MG63 (cell line): ENCODE data around the gene CLEC12A. TPM values are rescaled to one million over a fixed set of nuclear protein-coding genes. Genes with fewer than 3 reads are reported as not detected.
"Not testable (repeated sequence)": the region's sequence is repeated elsewhere in the genome, so short reads cannot be mapped to it uniquely, and the experiment has no call there.

Experiments
- DNase-seq: peaks from one replicate; pipeline ENCODE4 v3.0.0-alpha.2; 2020
- H3K27me3 ChIP-seq: fragments of 250-450 bp; sonication (Bioruptor Pico); 2 replicates; pipeline ENCODE4 v1.5.1; 2020; ENCODE audit warnings: mild to moderate bottlenecking, moderate library complexity
- H3K36me3 ChIP-seq: fragments of 250-450 bp; sonication (Bioruptor Pico); 2 replicates; pipeline ENCODE4 v1.5.1; 2020; ENCODE audit warnings: mild to moderate bottlenecking, moderate library complexity
- H3K4me3 ChIP-seq: fragments of 250-450 bp; sonication (Bioruptor Pico); 2 replicates; pipeline ENCODE4 v1.5.1; 2020; ENCODE audit warnings: mild to moderate bottlenecking, moderate library complexity
- H3K9me3 ChIP-seq: fragments of 250-450 bp; sonication (Bioruptor Pico); 2 replicates; pipeline ENCODE4 v1.5.1; 2020; ENCODE audit warnings: mild to moderate bottlenecking, moderate library complexity
- total RNA-seq: library from RNA; depleted of rRNA; stranded (reverse); fragments of >200 nt; shearing (Covaris generic); gene quantifications from 2 replicates; pipeline ENCODE4 v1.2.3, GENCODE V29; 2014; ENCODE audit warnings: low replicate concordance; rRNA removed

Gene CLEC12A
- total RNA-seq, 1 experiment from 2014 or later = not detected

GRCh38 chr12:10015450-10015849 is 44.2 kb downstream of the CLEC12A start:
- Histone ChIP-seq H3K27me3 (no peaks in the 10 kb centered on the region), H3K9me3 (no peaks in the 10 kb centered on the region), H3K36me3 (no peaks in the 10 kb centered on the region), H3K4me3 (no peak overlapping the region)
- DNase-seq = no peak

DNA sequence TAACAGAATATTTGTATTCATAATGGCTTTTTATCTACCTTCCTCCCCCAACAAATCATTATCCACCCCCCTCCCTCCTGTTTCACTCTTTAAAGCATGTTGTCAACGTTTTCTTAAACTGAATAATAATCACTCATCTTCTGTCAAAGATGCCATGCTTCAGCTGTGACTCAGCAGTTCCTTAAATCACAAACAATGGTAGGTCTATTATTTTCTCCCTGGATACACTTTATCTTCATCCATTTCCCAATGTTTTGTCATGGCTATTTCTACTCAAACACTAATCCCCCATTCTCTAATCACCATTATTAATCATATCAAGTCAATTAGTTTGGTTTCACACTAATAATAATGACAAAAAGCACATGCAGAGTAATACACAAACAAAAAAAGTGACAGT is 45.7 kb downstream of the CLEC12A start:
- Histone ChIP-seq H3K27me3 (no peaks in the 10 kb centered on the region), H3K36me3 (no peaks in the 10 kb centered on the region), H3K9me3 (no peaks in the 10 kb centered on the region), H3K4me3 (no peak overlapping the region)
- DNase-seq = no peak

- no peak for DNase-seq
- H3K36me3 ChIP-seq = no peaks in the 10 kb centered on the region
- no peak overlapping the region for H3K4me3 ChIP-seq
- no peaks in the 10 kb centered on the region for H3K27me3 ChIP-seq
- H3K9me3 ChIP-seq = no peaks in the 10 kb centered on the region
These were observed 47.2 kb downstream of the CLEC12A start for GRCh38 chr12:10018386-10018785.

- no peaks in the 10 kb centered on the region for H3K36me3 ChIP-seq
- DNase-seq = no peak
- no peak overlapping the region for H3K4me3 ChIP-seq
- no peaks in the 10 kb centered on the region for H3K27me3 ChIP-seq
- no peaks in the 10 kb centered on the region for H3K9me3 ChIP-seq
These were observed 50.1 kb downstream of the CLEC12A start for GRCh38 chr12:10021342-10021741.

DNA sequence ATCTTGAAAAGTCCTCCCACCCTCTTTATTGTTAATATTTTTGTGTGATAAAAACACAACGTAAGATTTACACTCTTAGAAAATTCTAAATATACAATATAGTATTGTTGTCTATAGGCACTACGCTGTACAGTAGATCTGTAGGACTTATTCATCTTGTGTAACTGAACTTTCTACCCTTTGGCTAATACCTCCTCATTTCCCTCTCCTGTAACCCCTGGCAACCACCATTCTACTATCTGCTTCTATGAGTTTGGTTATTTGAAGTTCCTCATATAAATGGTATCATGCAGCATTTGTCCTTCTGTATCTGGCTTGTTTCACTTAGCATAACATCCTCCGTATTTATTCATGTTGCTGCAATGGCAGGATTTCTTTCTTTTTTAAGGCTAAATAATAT is 54.0 kb downstream of the CLEC12A start:
- H3K36me3 ChIP-seq = no peaks in the 10 kb centered on the region
- H3K9me3 ChIP-seq = no peaks in the 10 kb centered on the region
- H3K27me3 ChIP-seq = no peaks in the 10 kb centered on the region
- H3K4me3 ChIP-seq = no peak overlapping the region
- DNase-seq = no peak

DNA sequence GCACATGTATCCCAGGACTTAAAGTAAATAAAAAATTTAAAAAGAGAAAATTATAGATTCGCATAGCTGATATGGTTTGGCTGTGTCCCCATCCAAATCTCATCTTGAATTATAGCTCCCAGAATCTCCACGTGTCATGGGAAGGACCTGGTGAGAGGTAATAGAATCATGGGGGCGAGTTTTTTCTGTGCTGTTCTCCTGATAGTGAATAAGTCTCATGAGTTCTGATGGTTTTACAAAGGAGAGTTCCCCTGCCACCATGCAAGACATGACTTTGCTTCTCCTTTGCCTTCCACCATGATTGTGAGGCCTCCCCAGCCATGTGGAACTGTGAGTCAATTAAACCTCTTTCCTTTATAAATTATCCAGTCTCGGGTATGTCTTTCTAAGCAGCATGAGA is 55.5 kb downstream of the CLEC12A start:
- not testable (repeated sequence) for H3K9me3 ChIP-seq, H3K36me3 ChIP-seq, H3K27me3 ChIP-seq, DNase-seq, H3K4me3 ChIP-seq

DNA sequence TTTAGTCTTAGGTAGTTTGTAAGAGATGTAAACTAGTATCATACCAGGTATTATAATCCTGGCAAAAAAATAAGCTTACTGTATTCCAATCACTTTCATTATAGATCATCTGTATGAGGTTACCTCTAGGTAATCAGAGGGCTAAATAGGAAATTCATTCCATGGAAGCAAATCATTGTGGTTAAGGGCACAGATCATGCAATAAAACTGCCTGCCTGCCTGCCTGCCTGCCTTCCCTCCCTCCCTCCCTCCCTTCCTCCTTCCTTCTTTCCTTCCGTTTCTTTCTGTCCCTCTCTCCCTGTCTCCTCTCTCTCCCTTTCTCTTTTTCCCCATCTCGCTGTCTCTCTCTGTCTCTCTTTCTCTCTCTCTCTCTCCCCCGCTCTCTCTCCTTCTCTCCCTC is 56.1 kb downstream of the CLEC12A start:
- Histone ChIP-seq H3K36me3 (no peaks in the 10 kb centered on the region), H3K4me3 (no peak overlapping the region), H3K27me3 (no peaks in the 10 kb centered on the region), H3K9me3 (no peaks in the 10 kb centered on the region)
- peak; percentile 8 for DNase-seq

DNA sequence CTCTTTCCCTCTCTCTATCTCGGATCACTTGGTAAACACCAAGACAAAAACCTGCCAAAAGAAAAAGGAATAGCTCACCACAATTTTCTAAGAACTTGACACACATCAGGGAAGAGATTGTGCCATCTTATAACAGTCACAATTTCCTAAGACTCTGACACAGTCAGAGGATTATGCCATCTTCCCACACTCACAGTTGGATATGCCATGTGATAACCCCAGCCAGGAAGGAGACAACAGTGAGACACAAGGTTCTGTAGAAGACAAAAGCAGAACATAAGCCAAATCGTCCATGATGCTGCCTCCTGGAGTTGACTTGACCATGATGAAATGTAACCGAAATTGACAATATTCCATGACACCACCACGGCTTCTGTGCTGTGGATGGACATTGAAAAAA is 56.5 kb downstream of the CLEC12A start:
- Histone ChIP-seq H3K9me3 (no peaks in the 10 kb centered on the region), H3K4me3 (no peak overlapping the region), H3K27me3 (no peaks in the 10 kb centered on the region), H3K36me3 (no peaks in the 10 kb centered on the region)
- DNase-seq = peak; percentile 40

GRCh38 chr12:10030446-10030845 is 59.2 kb downstream of the CLEC12A start, which contains the start of gene CLEC9A:
Gene CLEC9A (plus strand): TSS chr12:10030682. CDS start chr12:10052688, 22,006 bp downstream.
- Histone ChIP-seq H3K27me3 (no peaks in the 10 kb centered on the region), H3K36me3 (no peaks in the 10 kb centered on the region), H3K9me3 (no peaks in the 10 kb centered on the region), H3K4me3 (no peak within 1 kb of the TSS)
- DNase-seq = no peak

GRCh38 chr12:10031321-10031720 is 60.1 kb downstream of the CLEC12A start:
- no peaks in the 10 kb centered on the region for H3K36me3 ChIP-seq
- DNase-seq = no peak
- H3K4me3 ChIP-seq = no peak overlapping the region
- H3K9me3 ChIP-seq = no peaks in the 10 kb centered on the region
- no peaks in the 10 kb centered on the region for H3K27me3 ChIP-seq

GRCh38 chr12:10031771-10032175 is 60.6 kb downstream of the CLEC12A start:
- no peaks in the 10 kb centered on the region for H3K9me3 ChIP-seq
- H3K4me3 ChIP-seq = no peak overlapping the region
- H3K36me3 ChIP-seq = no peaks in the 10 kb centered on the region
- no peaks in the 10 kb centered on the region for H3K27me3 ChIP-seq
- DNase-seq = peak; percentile 77

DNA sequence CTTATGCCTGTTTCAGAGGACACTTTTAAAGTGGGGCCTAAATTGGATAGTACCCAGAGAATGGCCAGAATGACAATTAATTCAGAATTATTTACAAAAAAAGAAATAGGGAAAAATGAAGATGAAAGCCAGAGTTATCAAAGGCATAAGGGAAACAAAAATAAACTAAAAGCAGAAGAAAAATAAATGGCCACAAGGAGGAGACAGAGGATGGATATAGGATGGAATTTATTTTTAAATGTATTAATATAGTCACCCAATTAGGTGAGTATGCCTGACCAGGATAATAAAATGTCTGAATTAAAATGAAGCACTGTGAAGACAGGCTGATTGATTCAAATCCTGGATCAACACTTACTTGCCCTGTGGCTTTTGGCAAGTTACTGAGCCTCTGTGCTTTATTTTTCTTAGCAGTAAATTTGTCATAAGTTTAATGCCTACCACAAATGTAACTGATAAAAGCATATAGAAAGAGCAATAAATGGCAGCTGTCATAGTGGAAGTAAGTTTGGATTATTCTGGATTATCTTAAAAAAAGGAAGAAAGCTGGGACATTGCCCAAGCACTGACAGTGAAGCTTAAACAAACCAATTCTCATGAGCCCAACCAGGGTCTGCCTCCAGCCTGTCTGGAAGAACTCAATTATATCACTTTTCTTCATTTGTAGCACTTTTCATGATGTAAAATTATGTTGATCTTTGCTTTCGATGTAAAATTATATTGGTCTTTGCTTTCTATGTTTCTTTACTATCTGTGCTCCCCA is 62.8 kb downstream of the CLEC12A start:
- no peak for DNase-seq
- H3K36me3 ChIP-seq = no peaks in the 10 kb centered on the region
- H3K4me3 ChIP-seq = no peak overlapping the region
- H3K27me3 ChIP-seq = no peaks in the 10 kb centered on the region
- no peaks in the 10 kb centered on the region for H3K9me3 ChIP-seq

Other genes starting within 250 kb of the CLEC12A start
- gene CLECL1, start 238.3 kb upstream of the CLEC12A start, total RNA-seq = not detected in 2 replicates
- gene CD69, start 210.5 kb upstream of the CLEC12A start, total RNA-seq = not detected in 2 replicates
- 1.8 TPM in 1 of 2 replicates, not detected in the other for gene KLRF1, start 143.9 kb upstream of the CLEC12A start, total RNA-seq
- 14.3 and 27.2 TPM in 2 replicates for gene CLEC2B, start 102.1 kb upstream of the CLEC12A start, total RNA-seq
- gene KLRF2, start 89.9 kb upstream of the CLEC12A start, total RNA-seq = not detected in 2 replicates
- gene CLEC2A, start 39.0 kb upstream of the CLEC12A start, total RNA-seq = not detected in 2 replicates
- not detected in 2 replicates for gene CLEC1B, start 27.7 kb downstream of the CLEC12A start, total RNA-seq
- gene CLEC12B, start 39.2 kb downstream of the CLEC12A start, total RNA-seq = not detected in 2 replicates
- gene CLEC9A, start 59.3 kb downstream of the CLEC12A start, total RNA-seq = not detected in 2 replicates
- gene CLEC1A, start 127.6 kb downstream of the CLEC12A start, total RNA-seq = 0.30 TPM in 1 of 2 replicates, not detected in the other
- gene CLEC7A, start 158.8 kb downstream of the CLEC12A start, total RNA-seq = not detected in 2 replicates
- 8.6 and 15.3 TPM in 2 replicates for gene OLR1, start 200.7 kb downstream of the CLEC12A start, total RNA-seq
- not detected in 2 replicates for gene TMEM52B, start 207.6 kb downstream of the CLEC12A start, total RNA-seq
- gene GABARAPL1, start 241.5 kb downstream of the CLEC12A start, total RNA-seq = 29.2 and 29.7 TPM in 2 replicates